ENCODE results near the gene TIGD3. TPM values are rescaled to one million over a fixed set of nuclear protein-coding genes. Genes with fewer than 3 reads are reported as not detected.

The TIGD3 gene
- total RNA-seq, 6 experiments from 2014 or later: 0.10 to 0.28 (median 0.20) TPM; not detected in 3

GRCh38 chr11:65338676-65339075 lies 15.9 kb upstream of the TIGD3 start:
- intact Hi-C loops (cut with DNase I): no loop called here

DNA sequence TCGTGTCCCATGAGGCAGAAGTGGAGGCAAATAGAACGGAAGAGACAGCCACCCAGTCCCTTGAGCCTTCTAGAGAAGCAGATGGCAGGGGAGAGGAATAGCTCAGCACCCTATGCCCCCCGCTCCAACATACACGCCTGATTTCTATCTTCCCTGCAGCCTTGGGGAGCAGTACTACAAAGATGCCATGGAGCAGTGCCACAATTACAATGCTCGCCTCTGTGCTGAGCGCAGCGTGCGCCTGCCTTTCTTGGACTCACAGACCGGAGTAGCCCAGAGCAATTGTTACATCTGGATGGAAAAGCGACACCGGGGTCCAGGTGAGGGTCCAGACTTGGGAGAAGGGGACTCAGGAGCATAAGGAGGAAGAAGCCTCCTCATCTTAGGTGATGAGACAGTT lies 14.3 kb upstream of the TIGD3 start:
- peaks cover 0 to 4% (median 0%) of the 10 kb centered on the region in 4 donors for H3K4me1 ChIP-seq
- no peaks in the 10 kb centered on the region for H3K9me3 ChIP-seq
- no peak for TF ChIP-seq POLR2A (IDR thresholded peaks at IDR 0.05)
- no peak for TF ChIP-seq CTCF (IDR thresholded peaks at IDR 0.05)
- ATAC-seq (no peak), DNase-seq (no peak)
- WGBS (ENCODE audit: insufficient coverage, low coverage, low lambda C conversion rate, missing lambda C conversion rate): 92% methylated on average over 11 of the region's 11 CpGs
- no peak overlapping the region for H3K27ac ChIP-seq
- H3K4me3 ChIP-seq: no peak overlapping the region
- intact Hi-C loops (cut with DNase I): no loop called here
- H3K27me3 ChIP-seq: no peaks in the 10 kb centered on the region
- peaks cover 20 to 58% (median 34%) of the 10 kb centered on the region in 4 donors for H3K36me3 ChIP-seq

More at GRCh38 chr11:65338676-65339075, 15.9 kb upstream of the TIGD3 start:
- no peak overlapping the region for H3K27ac ChIP-seq
- H3K4me3 ChIP-seq: no peak overlapping the region
- DNase-seq (no peak), ATAC-seq (no peak)
- H3K27me3 ChIP-seq: no peaks in the 10 kb centered on the region
- WGBS (ENCODE audit: insufficient coverage, low coverage, low lambda C conversion rate, missing lambda C conversion rate): 90% methylated on average over 7 of the region's 7 CpGs
- H3K4me1 ChIP-seq: peaks cover 0 to 14% (median 3%) of the 10 kb centered on the region in 4 donors
- TF ChIP-seq POLR2A (IDR thresholded peaks at IDR 0.05): no peak
- TF ChIP-seq CTCF (IDR thresholded peaks at IDR 0.05): no peak
- H3K36me3 ChIP-seq: peaks cover 17 to 42% (median 26%) of the 10 kb centered on the region in 4 donors
- no peaks in the 10 kb centered on the region for H3K9me3 ChIP-seq

GRCh38 chr11:65341856-65342255 lies 12.7 kb upstream of the TIGD3 start:
- no peaks in the 10 kb centered on the region for H3K9me3 ChIP-seq
- intact Hi-C loops (cut with DNase I): no loop called here
- 95% methylated on average over 3 of the region's 3 CpGs for WGBS (ENCODE audit: insufficient coverage, low coverage, low lambda C conversion rate, missing lambda C conversion rate)
- H3K27ac ChIP-seq: no peak overlapping the region
- DNase-seq (no peak), ATAC-seq (no peak)
- no peaks in the 10 kb centered on the region for H3K27me3 ChIP-seq
- H3K4me1 ChIP-seq: no peaks in the 10 kb centered on the region
- TF ChIP-seq CTCF (IDR thresholded peaks at IDR 0.05) (no peak), POLR2A (IDR thresholded peaks at IDR 0.05) (no peak)
- peaks cover 25 to 74% (median 44%) of the 10 kb centered on the region in 4 donors for H3K36me3 ChIP-seq
- H3K4me3 ChIP-seq: no peak overlapping the region

- Histone ChIP-seq H3K36me3 (peaks cover 0 to 57% (median 26%) of the 10 kb centered on the region in 4 donors), H3K4me3 (no peak overlapping the region), H3K27me3 (no peaks in the 10 kb centered on the region), H3K27ac (no peak overlapping the region), H3K4me1 (peaks cover 0 to 14% (median 5%) of the 10 kb centered on the region in 4 donors), H3K9me3 (no peaks in the 10 kb centered on the region)
- no peak for ATAC-seq
- TF ChIP-seq POLR2A (IDR thresholded peaks at IDR 0.05) (no peak), CTCF (IDR thresholded peaks at IDR 0.05) (no peak)
- WGBS (ENCODE audit: insufficient coverage, low coverage, low lambda C conversion rate, missing lambda C conversion rate): 88% methylated on average over 2 of the region's 2 CpGs
- intact Hi-C loops (cut with DNase I): no loop called here
- no peak for DNase-seq
Measured at GRCh38 chr11:65351511-65351910, 3.0 kb upstream of the TIGD3 start.

DNA sequence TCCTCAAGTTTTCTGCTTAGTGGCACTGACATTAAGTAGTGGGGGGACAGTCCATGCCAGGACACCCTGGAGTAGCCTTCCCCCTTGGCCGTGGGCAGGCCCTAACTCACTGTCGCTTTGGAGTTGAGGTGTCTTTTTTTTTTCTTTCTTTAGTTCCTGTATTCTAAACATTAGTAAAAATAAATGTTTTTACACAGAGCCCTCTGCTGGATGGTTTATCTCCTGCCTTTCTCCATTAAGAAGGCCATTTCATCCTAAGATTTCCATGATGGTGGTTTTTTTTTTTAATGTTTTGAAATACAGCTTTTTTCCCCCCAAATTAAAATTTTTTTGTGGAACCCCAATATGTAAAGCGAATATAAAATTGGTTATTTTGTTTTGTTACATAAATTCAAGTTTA lies 1.8 kb upstream of the TIGD3 start:
- no peak for DNase-seq
- Histone ChIP-seq H3K4me1 (peaks cover 0 to 23% (median 7%) of the 10 kb centered on the region in 4 donors), H3K36me3 (peaks cover 0 to 45% (median 21%) of the 10 kb centered on the region in 4 donors), H3K27ac (no peak overlapping the region), H3K27me3 (no peaks in the 10 kb centered on the region), H3K9me3 (no peaks in the 10 kb centered on the region), H3K4me3 (no peak overlapping the region)
- WGBS (ENCODE audit: insufficient coverage, low coverage, low lambda C conversion rate, missing lambda C conversion rate): 72% methylated on average over 3 of the region's 3 CpGs
- ATAC-seq: no peak
- no peak for TF ChIP-seq POLR2A (IDR thresholded peaks at IDR 0.05)
- TF ChIP-seq CTCF (IDR thresholded peaks at IDR 0.05): peak in 3 of 4 donors; percentile 23 to 28 (median 25)
- intact Hi-C loops (cut with DNase I): no loop called here

All from right lobe of liver (tissue), 6 donors.